ENCODE results near the gene PDS5B. TPM values are rescaled to one million over a fixed set of nuclear protein-coding genes. Genes with fewer than 3 reads are reported as not detected.

The PDS5B gene
- total and polyA plus RNA-seq, 9 of the 15 experiments (the other 6 are each of a cell fraction or from before 2014, with no cell fraction given): 6.2 to 23.7 (median 13.1) TPM

DNA sequence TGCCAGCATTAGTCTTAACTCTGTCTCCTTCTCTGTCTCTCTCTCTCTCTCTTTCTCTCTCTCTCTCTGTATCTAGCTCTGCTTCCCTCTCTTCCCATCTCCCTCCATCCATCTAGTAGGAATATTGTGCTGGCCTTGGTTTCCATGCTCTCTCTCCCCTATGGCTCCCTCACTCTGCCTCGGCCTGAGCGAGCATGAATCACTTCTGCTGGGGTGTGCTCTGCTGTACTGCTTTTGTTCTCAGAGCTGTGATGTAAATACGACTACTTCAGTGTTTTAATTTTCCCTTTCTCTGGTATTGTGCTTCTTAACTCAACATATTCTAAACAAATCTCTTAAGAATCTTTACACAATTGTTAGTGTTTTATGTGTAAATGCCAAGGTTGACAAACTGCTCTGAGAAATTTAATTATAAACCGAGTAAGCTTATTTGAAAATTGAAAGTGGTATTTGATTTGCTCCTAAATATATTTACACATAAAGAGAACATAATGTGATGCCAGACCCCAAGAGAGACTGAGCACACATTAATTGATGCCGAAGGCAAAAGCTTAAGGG lies 218.5 kb downstream of the PDS5B start:
- Histone ChIP-seq H4K20me1 (replicated peaks; ENCODE audit: control insufficient read depth, insufficient read depth, low read length) (no peaks in the 10 kb centered on the region), H3K9me1 (ENCODE audit: control insufficient read depth, insufficient read depth, low read length) (no peaks in the 10 kb centered on the region), H3K4me1 (replicated peaks in 1 of 2; ENCODE audit: control insufficient read depth in 2 of 2, insufficient read depth in 2 of 2, low read length in 2 of 2) (no peaks in the 10 kb centered on the region), H3K27me3 (ENCODE audit: control insufficient read depth in 2 of 2, insufficient read depth in 2 of 2, low read length in 2 of 2) (no peaks in the 10 kb centered on the region; a peak in 1 of 5 replicates), H3K9ac (ENCODE audit: insufficient read depth in 1 of 2, low read depth in 2 of 2, low read length in 2 of 2) (no peak overlapping the region), H3K79me2 (ENCODE audit: control insufficient read depth, insufficient read depth, low read length) (no peaks in the 10 kb centered on the region), H3K9me3 (replicated peaks; ENCODE audit: control insufficient read depth, insufficient read depth, low read depth, low read length) (no peaks in the 10 kb centered on the region), H3K4me3 (no peak overlapping the region), H3K4me2 (ENCODE audit: insufficient read depth, low read length) (no peak overlapping the region), H3K36me3 (ENCODE audit: control insufficient read depth, insufficient read depth, low read length) (no peaks in the 10 kb centered on the region), H2AFZ (ENCODE audit: low read depth, low read length) (no peak overlapping the region), H3K27ac (ENCODE audit: extremely low read depth, low read depth, low read length) (no peak overlapping the region)
- in situ Hi-C loops (cut with MboI) (no loop called here), intact Hi-C loops (cut with micrococcal nuclease) (no loop called here)
- ChIA-PET CTCF (ENCODE audit: low intra/inter-chr PET ratio) (no interaction called here), POLR2A (no interaction called here)
- no TSS peak for BruUV-seq (replicated peaks)
- 0% methylated on average over 5 of the region's 5 CpGs for WGBS (ENCODE audit: insufficient coverage, low coverage, missing lambda C conversion rate)
- TF ChIP-seq TAL1 (IDR thresholded peaks at IDR 0.05): no peak
- no peak for TF ChIP-seq NFE2 (IDR thresholded peaks at IDR 0.05; ENCODE audit: low read depth)
- no peak for DNase-seq (ENCODE audit: extremely low read depth in 1 of 4, low spot score in 3 of 4)
- ATAC-seq: no peak
- FAIRE-seq: no peak

DNA sequence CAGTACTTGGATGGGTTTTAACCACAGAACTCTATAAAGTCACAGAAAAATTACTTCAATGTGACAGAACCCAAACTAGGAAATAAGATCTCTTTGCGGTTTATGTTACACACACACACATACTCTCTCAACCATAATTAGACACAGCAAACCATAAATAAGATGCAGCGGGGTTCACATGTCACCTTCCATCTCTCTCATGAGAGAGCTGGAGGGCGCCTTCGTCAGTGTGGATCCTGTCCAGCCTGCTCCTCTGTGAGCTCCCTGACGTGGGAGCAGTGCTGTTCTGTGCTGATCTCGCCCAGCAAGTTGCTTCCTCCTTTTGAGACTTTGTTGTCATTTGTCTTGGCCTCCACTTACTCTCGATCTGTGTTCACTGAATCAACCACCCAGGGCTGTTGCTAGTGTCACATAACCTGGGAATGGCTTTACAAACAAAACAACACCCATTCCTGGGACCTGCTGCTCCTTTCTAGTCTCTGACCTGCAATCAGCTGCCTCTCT lies 225.1 kb downstream of the PDS5B start:
- no peaks in the 10 kb centered on the region for H3K79me2 ChIP-seq (ENCODE audit: control insufficient read depth, insufficient read depth, low read length)
- H2AFZ ChIP-seq (ENCODE audit: low read depth, low read length): no peak overlapping the region
- 8% methylated on average over 7 of the region's 7 CpGs for WGBS (ENCODE audit: insufficient coverage, low coverage, missing lambda C conversion rate)
- intact Hi-C loops (cut with micrococcal nuclease): no loop called here
- no peaks in the 10 kb centered on the region; a peak in 1 of 5 replicates for H3K27me3 ChIP-seq (ENCODE audit: control insufficient read depth in 2 of 2, insufficient read depth in 2 of 2, low read length in 2 of 2)
- FAIRE-seq (no peak), DNase-seq (ENCODE audit: extremely low read depth in 1 of 4, low spot score in 3 of 4) (no peak), ATAC-seq (peak; percentile 79)
- H4K20me1 ChIP-seq (replicated peaks; ENCODE audit: control insufficient read depth, insufficient read depth, low read length): no peaks in the 10 kb centered on the region
- no peak overlapping the region for H3K27ac ChIP-seq (ENCODE audit: extremely low read depth, low read depth, low read length)
- ChIA-PET CTCF (ENCODE audit: low intra/inter-chr PET ratio) (no interaction called here), POLR2A (no interaction called here)
- no peaks in the 10 kb centered on the region for H3K36me3 ChIP-seq (ENCODE audit: control insufficient read depth, insufficient read depth, low read length)
- BruUV-seq (replicated peaks): no TSS peak
- H3K4me1 ChIP-seq (replicated peaks in 1 of 2; ENCODE audit: control insufficient read depth in 2 of 2, insufficient read depth in 2 of 2, low read length in 2 of 2): no peaks in the 10 kb centered on the region
- H3K9ac ChIP-seq (ENCODE audit: insufficient read depth in 1 of 2, low read depth in 2 of 2, low read length in 2 of 2): no peak overlapping the region
- H3K4me3 ChIP-seq: no peak overlapping the region
- no peaks in the 10 kb centered on the region for H3K9me3 ChIP-seq (replicated peaks; ENCODE audit: control insufficient read depth, insufficient read depth, low read depth, low read length)
- peak overlapping the region; percentile 10; the same call in 1 of the 2 replicates for H3K4me2 ChIP-seq (ENCODE audit: insufficient read depth, low read length)
- H3K9me1 ChIP-seq (ENCODE audit: control insufficient read depth, insufficient read depth, low read length): no peaks in the 10 kb centered on the region
- in situ Hi-C loops (cut with MboI): no loop called here
- TF ChIP-seq CBX8 (IDR thresholded peaks at IDR 0.05; ENCODE audit: borderline replicate concordance, extremely low read depth, low read depth, low read length, poor library complexity, severe bottlenecking) (no peak), RBM39 (optimal IDR thresholded peaks at IDR 0.05; ENCODE audit: low read depth, low read length) (no peak), EP400 (IDR thresholded peaks at IDR 0.05) (no peak), RBM14 (IDR thresholded peaks at IDR 0.05; ENCODE audit: borderline replicate concordance, insufficient read depth, low read depth, low read length) (no peak), SLC30A9 (CRISPR knock-in tag; IDR thresholded peaks at IDR 0.05) (no peak), ZNF589 (CRISPR knock-in tag; IDR thresholded peaks at IDR 0.05; ENCODE audit: low read depth) (no peak), SAFB2 (IDR thresholded peaks at IDR 0.05; ENCODE audit: borderline replicate concordance, low read depth, low read length, severe bottlenecking) (no peak), CXXC5 (CRISPR knock-in tag; IDR thresholded peaks at IDR 0.05) (no peak), RFX7 (CRISPR knock-in tag; IDR thresholded peaks at IDR 0.05) (no peak), FOXA3 (CRISPR knock-in tag; conservative IDR thresholded peaks at IDR 0.05 in 1 of 2, IDR thresholded peaks at IDR 0.05 in 1 of 2) (no peak)
- TF ChIP-seq, protein P1, sequence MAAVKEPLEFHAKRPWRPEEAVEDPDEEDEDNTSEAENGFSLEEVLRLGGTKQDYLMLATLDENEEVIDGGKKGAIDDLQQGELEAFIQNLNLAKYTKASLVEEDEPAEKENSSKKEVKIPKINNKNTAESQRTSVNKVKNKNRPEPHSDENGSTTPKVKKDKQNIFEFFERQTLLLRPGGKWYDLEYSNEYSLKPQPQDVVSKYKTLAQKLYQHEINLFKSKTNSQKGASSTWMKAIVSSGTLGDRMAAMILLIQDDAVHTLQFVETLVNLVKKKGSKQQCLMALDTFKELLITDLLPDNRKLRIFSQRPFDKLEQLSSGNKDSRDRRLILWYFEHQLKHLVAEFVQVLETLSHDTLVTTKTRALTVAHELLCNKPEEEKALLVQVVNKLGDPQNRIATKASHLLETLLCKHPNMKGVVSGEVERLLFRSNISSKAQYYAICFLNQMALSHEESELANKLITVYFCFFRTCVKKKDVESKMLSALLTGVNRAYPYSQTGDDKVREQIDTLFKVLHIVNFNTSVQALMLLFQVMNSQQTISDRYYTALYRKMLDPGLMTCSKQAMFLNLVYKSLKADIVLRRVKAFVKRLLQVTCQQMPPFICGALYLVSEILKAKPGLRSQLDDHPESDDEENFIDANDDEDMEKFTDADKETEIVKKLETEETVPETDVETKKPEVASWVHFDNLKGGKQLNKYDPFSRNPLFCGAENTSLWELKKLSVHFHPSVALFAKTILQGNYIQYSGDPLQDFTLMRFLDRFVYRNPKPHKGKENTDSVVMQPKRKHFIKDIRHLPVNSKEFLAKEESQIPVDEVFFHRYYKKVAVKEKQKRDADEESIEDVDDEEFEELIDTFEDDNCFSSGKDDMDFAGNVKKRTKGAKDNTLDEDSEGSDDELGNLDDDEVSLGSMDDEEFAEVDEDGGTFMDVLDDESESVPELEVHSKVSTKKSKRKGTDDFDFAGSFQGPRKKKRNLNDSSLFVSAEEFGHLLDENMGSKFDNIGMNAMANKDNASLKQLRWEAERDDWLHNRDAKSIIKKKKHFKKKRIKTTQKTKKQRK (IDR thresholded peaks at IDR 0.05; ENCODE audit: borderline replicate concordance, low read depth, low read length): no peak
